ENCODE data around the gene ELL. TPM values are rescaled to one million over a fixed set of nuclear protein-coding genes. Genes with fewer than 3 reads are reported as not detected.
A peak's percentile ranks its signal among the peaks of the same experiment; 100 is the strongest.
"Not testable (repeated sequence)": the region's sequence is repeated elsewhere in the genome, so short reads cannot be mapped to it uniquely, and the experiment has no call there.

The ELL gene
- total RNA-seq, 1 experiment from 2014 or later, result 12.8 TPM

DNA sequence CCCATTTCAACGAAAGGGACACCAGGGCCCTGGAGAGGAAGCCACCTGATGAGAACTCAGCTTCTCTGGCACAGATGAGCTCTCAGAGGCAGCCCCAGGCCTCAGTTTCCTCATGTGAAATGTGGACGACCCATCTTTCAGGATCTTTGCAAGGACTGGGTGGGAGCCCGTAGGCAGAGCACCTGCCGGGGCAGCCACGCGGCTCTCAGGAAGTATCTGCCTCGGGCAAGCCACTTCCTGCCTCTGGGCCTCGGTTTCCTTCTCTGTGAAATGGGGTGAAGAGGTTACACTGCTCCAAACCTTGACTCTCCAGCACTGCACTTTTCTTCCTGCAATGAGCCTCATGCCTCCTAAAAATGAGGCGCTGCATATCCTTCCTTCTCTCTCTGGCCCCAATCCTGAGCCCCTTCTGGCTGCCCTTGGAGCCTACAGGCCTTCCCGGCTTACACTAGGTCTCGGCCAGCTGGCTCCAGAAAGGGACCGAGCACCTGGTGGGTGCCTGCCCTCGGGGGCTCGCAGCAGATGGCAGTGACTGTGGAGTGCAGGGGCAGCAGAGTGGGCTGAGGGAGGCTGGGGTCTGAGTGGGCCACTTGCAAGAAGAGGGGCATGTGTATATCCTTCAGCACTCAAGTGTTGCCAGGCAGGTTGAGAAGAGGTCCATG, 99.2 kb downstream of the ELL start:
- DNase-seq (ENCODE audit: low read depth), result no peak

DNA sequence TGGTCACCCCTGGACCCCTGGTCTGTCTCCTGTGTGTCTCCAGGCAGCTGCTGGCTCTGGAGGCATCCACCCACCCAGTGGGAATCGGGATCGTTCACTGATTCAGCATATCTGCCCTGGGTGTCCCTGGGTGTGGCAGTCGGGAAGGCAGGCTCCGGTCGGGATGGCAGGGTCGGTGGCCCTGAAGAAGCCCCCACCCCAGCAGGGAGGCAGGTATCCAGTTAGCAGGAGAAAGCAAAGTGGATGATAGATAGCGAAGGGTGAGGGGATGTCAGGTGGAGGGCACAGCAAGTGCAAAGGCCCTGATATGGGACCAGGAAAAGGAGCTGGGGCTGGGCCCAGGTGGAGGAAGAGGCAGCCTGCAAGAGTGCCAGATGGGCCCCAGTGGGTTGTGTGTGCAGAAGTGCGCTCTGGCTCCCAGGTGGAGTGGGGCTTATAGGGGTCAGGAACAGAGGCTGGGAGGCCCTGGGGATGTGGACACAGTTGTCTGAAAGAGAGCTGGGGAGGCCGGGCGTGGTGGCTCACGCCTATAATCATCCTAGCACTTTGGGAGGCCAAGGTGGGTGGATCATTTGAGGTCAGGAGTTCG, 100.4 kb downstream of the ELL start:
- no peak for DNase-seq (ENCODE audit: low read depth)

DNA sequence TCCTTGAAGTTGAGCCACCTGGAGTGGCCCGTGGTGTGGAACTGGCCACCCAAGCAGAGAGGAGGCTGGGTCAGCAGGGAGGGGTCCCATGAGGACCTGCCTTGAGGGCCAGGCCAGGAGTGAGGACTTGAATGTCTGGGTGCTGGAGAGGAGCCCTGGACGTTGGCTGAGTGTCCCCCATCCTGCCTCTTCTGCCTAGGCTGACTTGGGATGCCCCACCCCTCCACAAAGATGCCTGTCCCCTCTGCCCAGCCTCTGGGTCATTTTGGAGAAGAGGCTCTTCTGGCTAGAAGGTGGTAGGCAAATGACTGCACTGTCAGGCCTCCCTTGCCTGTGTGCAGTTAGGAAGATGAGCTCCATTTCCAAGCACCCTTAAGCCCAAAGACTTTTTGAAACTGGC, 100.9 kb downstream of the ELL start:
- no peak for DNase-seq (ENCODE audit: low read depth)

DNA sequence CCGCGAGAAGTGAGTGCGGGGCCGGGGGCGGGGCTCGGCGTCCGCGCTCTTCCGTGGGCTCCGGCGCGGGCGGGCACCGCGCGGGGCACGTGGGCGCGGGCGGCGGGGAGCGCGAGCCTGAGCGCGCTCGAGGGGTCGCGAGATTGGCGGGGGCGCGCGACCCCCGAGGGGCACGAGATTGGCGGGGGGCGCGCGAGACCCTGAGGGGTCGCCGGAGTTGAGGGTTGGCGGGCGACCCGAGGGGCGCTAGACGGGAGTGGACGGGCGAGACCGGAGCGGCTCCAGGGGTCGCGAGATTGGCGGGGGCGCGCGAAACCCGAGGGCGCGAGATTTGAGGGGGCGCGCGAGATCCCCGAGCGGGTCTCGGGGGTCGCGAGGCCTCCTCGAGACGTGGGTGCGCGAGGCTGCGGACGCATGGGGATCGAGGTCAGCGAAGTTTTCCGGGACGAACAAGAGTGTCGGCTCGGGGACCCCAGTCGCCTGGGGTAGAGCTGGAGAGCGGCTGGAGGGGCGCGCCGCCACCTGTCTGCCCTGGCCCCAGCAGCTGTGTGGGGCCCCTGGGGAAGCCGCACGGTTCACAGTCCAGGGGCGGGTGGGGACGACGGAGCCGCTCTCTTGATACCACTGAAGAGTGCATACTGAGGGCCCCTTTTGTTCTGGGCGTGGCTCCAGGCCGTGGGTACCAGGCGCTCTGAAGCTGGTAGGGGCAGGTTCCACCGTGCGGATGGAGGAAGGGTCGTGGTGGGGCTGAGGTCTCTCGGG, 102.0 kb downstream of the ELL start:
- DNase-seq (ENCODE audit: low read depth), result no peak

DNA sequence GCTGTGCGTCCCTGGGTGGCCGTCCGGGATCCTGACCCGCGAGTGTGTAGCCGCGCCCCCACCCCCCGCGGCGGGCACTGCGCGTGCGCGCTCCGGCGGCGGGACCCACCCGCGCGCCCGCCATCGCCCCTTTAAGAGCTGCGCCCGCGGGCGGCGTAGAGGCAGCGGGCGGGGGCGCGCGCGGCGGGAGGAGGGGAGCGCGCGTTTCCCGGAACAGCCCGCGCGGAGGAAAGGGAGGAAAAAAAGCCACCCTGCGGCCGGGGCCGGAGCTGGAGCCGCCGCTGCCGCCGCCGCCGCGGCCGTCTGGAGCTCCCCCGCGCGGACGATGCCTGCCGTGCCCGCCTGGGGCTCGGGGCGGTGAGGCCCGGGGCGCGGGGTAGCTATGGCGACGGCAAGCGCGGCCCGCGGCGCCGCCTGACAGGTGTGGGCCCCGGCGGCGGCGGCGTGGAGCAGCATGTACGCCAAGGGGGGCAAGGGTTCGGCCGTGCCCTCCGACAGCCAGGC, 102.6 kb downstream of the ELL start, which contains the start of gene SSBP4:
Gene SSBP4 (plus strand): TSS at position 204 of the 504 bp plus-strand sequence. CDS start 251 bp downstream, at position 455.
- DNase-seq (ENCODE audit: low read depth), result peak; percentile 86

DNA sequence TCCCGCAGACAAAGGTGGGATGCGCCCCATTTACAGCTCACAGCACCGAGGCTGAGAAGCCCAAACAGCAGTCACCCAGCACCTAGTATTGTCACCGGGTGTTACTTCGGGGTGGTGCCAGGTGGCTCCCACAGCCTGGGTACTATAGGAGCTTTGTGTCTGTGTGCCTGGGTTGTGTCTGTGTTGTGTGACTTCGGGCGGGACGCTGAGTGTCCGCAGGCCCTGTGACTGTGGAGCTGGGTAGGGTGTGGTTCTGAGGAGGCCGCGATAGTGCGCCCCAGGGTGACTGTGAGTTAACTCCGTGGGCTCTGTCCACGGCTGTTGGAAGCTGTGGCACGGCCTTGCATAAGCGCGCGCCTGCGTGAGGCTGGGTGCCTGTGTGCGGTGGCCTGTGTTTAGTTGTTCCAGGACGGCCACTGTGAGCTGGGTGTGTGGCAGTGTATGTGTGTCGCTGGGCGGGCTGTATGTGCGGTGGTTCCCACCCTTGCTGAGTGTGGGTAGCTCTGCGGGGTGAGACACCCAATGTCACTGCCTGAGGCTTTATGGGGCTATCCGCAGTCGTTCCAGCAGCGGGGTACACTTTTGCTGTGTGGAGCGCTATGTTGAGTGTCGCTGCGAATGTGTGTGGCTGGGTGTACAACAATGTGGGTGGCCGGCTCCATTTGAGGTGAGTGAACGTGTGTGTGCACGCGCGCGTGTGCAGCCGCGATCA, 103.2 kb downstream of the ELL start:
- DNase-seq (ENCODE audit: low read depth), result no peak

DNA sequence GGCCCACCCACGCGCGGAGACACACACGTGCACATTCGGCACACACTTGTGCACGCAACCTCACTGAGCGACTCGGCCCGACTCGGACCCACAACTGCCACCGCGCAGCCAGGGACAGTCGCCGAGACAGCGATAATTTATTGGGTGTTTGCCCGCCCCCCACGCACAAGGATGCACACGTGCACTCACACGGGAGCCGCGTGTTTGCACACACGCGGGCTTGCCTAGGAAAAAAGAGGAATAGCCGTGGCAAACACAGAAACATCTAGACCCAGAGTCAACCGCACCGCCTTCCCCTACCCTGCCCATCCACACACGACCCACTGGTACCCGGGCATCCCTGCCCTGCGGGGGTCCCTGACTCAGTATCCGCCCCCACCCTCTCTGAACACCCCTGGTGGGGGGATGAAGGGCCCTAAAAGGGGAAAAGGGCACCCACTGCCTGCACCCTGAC, 103.8 kb downstream of the ELL start:
- no peak for DNase-seq (ENCODE audit: low read depth)

DNA sequence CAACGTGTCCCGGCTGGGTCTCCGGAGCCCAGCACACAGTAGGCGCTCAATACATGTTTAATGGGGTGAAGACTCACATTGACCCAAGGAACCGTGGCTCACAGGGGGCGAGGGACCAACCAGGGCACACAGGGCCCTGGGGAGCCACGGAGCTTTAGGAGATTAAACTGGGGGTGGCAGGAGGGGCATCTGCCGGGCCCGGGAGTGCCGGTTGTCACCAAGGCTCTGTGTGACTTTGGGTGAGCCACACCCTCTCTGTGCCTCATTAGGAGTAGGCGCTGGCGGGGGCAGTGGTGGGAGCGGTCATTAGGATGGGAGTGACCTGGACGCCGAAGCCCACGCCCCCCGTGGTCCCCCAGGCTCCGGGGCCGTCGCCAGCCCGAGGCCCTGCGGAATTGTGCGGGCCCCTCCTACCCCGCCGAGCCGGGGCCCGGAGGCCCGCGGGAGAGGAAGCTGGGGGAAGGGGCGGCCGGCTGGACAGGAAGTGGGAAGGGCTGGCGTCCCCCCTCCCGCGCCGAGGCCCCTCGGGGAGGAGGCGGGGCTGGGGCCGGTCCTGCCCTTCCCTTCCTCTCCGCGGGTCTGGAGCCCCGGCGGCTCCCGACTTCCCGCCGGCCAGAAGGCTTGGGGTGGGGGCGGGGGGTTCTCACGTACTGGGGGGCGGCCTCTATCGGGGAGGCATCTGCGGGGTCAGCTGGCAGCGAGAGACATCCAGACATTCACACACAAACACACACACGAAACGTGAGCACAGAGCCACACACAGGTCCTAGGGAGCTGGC, 104.4 kb downstream of the ELL start:
- peak; percentile 91 for DNase-seq (ENCODE audit: low read depth)

DNA sequence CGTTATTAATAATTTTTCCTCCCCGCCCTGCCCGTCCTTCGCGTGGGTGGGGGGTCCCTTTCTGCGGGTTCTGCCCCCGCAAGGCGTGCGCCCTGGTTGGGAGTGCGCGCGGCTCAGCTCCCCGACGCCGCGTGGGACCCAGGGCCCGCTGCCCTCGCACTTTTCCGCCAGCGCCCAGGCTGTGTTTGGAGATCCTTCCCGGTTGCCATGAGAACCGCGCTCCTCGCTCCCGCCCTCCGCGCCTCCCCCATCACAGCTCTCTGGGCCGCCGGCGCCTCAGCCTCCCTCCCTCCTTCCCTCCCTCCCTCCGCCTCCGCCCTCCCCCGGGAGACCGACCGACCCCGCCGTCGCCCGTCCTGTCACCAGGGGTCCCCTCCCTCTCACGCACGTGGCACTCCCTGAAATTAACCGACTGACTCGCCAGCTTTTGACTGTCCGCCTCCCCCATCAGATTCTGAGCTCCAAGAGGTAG, 105.1 kb downstream of the ELL start:
- DNase-seq (ENCODE audit: low read depth), result peak; percentile 93

DNA sequence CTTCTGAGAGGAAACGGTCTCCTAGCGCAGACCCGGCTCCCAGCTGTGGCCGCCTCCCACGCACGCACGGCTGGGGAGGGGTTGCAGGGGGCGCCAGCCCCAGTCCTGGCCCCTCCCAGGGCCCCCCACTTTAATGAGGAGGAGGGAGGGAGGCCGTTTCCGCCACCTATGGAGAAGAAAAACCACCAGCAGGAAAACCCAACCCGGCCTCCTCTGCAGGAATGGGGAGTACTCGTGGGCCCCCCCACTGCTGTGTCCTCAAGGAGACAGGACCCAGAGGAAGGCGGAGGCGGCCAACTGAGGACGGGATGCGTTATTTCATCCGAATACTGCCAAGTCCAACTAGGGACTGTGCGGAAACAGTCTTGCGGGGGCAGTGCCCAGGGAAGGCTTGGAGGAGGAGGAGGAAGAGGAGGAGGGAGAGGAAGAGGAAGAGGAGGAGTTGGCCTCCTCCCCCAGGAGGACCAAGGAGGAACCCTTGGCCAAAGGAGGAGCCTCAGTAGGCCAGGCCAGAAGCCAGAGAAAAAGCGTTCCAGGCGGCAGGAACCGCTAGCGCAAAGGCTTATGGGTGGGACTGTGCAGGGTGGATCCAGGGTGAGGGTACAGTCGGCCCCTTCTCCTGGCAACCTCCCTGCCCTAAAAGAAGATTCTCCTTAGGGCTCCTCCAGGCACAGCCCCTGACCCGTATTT, 106.5 kb downstream of the ELL start:
- peak; percentile 80 for DNase-seq (ENCODE audit: low read depth)

DNA sequence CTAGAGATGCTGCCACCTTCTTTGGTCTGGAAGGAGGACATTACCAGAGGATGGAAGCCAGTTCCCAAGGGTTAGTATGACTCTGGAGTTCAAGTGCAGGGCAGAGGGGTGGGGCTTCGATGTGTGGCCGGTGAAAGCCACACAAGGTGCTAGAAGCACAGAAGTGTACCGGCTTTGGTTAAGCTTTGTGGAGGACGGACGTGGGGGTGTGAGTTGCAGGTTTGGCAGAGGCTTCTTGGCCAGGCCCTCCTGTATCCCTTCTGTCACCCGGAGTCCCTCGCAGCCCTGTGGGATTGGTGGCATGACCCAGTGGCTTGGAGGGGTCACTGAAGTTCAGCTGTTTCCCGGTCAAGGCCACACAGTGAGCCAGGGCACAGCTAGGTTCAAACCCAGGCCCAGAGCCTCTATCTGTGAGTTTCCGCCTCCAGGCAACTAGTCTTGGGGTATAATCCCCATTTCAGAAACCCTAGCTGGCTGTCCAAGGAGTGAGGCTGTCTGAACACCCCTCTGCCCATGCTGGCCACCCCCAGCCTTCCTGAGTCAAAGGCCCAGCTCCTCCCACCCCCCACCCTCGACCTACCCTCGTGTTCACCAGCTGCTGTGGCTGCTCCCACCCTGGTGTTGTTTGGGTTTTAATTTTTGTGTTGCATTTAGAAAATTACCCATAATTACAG, 107.2 kb downstream of the ELL start:
- DNase-seq (ENCODE audit: low read depth), result peak; percentile 69

DNA sequence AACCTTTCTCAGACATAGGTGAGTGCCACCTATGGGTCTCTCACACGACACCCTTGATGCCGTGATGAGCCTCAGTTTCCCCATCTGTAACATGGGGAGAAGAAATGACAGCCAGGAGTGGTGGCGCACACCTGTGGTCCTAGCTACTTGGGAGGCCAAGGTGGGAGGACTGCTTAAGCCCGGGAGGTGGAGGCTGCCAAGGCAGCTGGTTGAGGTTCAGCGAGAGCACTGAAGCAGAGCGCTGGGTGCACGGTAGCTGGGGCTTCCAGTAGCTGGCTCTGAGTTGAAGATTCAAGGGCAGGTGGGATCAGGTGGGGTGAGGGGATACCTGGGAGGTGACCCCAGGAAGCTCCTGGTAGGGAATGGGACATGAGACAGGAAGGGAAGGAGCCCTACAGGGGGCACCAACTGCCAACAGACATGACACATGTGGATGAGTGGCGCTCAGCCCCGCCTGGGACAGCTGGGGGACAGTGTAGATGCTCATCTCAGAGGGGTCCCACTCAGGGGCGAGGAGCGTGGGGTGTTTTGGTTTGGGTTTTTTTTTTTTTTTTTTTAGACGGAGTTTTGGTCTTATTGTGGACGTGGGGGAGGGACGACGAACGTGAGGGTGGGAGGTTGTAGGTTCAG, 109.1 kb downstream of the ELL start:
- no peak for DNase-seq (ENCODE audit: low read depth)

DNA sequence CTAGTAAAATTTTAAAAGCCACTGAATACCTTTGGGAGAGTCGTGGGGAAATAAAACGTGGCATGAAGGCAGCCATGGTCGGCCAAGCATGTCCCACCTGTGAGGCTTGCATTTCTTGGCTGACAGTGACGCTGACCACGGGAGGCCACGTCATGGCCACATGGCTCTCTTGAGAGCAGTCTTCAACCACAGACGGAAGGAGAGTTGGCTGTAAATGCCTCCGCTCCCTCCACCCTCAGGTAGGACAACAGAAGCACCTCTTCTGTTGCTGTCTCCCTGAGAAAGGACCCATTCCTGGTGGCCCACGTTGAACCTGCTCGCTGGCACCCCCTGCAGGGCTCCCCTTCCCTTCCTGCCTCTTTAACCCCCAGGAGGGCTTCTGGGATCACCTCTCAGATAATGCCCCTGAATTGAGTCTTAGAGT, 113.8 kb downstream of the ELL start:
- DNase-seq (ENCODE audit: low read depth), result peak; percentile 53

DNA sequence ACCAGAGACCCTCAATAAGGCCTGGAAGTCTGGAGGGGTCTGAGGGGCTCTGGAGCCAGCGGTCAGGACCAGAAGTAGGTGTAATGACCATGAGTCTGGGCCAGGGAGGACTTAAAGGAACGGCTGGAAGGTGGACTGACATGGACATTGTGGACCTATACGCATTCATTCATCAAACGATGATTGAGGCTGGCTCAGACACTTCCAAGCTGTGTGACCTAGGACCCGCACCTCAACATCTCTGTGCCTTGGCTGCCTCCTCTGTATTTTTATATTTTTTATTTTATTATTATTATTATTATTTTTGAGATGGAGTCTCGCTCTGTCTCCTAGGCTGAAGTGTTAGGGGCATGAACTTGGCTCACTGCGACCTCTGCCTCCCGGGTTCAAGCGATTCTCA, 115.1 kb downstream of the ELL start:
- no peak for DNase-seq (ENCODE audit: low read depth)

DNA sequence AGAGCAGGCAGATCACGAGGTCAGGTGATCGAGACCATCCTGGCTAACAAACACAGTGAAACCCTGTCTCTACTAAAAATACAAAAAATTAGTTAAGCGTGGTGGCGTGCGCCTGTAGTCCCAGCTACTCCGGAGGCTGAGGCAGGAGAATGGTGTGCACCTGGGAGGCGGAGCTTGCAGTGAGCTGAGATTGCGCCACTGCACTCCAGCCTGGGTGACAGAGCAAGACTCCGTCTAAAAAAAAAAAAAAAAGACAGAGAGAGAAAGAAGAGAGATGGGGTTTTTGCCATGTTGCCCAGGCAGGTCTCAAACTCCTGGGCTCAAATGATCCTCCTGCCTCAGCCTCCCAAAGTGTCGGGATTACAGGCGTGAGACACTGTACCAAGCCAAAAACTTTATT, 116.1 kb downstream of the ELL start:
- not testable (repeated sequence) for DNase-seq (ENCODE audit: low read depth)

DNA sequence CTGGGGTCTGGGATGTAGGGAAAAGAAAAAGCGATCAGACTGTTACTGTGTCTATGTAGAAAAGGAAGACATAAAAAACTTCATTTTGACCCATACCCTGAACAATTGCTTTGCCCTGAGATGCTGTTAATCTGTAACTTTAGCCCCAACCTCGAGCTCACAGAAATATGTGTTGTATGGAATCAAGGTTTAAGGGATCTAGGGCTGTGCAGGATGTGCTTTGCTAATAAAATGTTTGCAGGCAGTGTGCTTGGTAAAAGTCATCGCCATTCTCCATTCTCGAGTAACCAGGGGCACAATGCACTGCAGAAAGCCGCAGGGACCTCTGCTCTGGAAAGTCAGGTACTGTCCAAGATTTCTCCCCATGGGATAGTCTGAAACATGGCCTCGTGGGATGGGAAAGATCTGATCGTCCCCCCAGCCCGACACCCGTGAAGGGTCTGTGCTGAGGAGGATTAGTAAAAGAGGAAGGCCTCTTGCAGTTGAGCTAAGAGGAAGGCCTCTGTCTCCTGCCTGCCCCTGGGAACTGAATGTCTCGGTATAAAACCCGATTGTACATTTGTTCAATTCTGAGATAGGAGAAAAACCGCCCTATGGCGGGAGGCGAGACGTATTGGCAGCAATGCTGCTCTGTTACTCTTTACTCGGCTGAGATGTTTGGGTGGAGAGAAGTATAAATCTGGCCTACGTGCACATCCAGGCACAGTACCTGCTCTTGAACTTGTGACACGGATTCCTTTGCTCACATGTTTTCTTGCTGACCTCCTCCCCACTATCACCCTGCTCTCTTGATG, 119.2 kb downstream of the ELL start:
- DNase-seq (ENCODE audit: low read depth), result not testable (repeated sequence)

DNA sequence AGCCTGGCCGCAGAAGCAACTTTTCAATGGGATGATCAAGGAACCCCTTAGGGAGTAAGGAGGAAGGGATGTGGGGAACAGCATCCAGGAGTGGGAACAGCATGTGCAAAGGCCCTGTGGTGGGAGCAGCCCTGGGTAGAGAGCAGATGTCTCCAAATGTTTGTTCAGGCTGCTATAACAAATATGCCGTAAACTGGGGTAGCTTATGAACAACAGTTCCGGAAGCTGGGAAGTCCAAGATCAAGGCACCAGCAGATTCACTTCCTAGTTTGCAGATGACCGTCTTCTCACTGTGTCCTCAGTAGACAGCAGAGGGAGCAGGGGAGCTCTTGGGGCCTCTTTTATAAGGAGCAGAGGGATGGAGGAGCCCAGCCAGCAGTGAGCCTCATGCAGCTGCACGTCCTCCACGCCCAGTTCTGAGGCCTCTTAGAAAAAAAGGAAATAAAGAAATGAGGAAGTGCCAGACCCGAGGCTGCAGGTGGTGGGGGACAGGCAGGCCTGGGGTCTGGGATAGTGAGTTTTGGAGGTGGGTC, 120.2 kb downstream of the ELL start:
- DNase-seq (ENCODE audit: low read depth), result no peak

DNA sequence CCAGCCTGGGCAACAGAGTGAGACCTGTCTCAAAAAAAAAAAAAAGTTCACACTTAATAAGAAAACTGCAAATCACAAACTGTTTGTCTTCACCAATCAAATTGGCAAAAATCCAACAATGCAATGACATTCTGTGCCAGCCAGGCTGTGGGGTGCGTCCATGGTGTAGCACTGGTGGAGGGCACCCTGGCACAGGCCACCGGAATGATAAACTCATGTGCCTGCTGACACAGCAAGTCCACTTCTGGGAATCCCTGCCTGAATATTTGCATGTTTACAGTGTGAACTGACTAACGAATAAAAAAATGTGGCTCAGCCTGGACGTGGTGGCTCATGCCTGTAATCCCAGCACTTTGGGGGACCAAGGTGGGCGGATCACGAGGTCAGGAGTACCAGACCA, 122.9 kb downstream of the ELL start:
- DNase-seq (ENCODE audit: low read depth), result peak; percentile 31
